ENCODE data around the gene GIPR. TPM values are rescaled to one million over a fixed set of nuclear protein-coding genes. Genes with fewer than 3 reads are reported as not detected.

The GIPR gene
- total RNA-seq, 1 experiment from 2014 or later, result not detected

DNA sequence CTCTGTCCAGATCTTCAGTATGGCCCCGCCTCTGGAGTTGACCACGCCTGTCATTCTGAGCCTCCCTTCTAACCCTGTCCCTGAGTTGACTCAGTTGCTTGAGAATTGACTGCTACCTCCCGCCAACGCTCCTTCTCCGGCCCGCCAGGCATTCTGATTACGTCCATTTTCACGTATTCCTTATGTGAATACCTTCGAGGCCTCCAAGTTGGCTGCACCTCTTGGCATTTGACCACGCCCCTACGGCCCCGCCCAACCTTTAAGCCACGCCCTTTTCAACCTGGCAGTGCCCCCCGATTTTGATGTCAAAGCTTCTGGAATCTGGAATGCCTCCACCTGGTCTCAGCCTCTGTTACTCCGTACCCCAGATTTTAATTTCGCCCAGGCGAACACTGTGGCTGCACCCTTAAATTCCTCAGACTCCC lies 27.2 kb upstream of the GIPR start:
- Mint-ChIP-seq H3K4me3 (ENCODE audit: unreplicated experiment) (peak overlapping the region; percentile 70), H3K27ac (ENCODE audit: low read depth, unreplicated experiment) (peak overlapping the region; percentile 90), H3K27me3 (ENCODE audit: insufficient read depth, unreplicated experiment) (no peaks in the 10 kb centered on the region), H3K36me3 (ENCODE audit: insufficient read depth, unreplicated experiment) (peaks cover 20% of the 10 kb centered on the region), H3K4me1 (ENCODE audit: insufficient read depth, unreplicated experiment) (peaks cover 26% of the 10 kb centered on the region), H3K9me3 (ENCODE audit: unreplicated experiment) (no peaks in the 10 kb centered on the region)
- BruUV-seq (replicated peaks), result no TSS peak
- peak; percentile 79 for DNase-seq (ENCODE audit: unreplicated experiment)
- ChIA-PET POLR2A (interaction anchor here (0.5 to 6.2 kb wide), 24 partner anchors 10 to 206 kb away, joined by 3 to 71 read pairs (median 6); partner anchors contain the start of genes OPA3, QPCTL, RTN2 and SNRPD2), CTCF (interaction anchor here (0.7 to 5.3 kb wide), 18 partner anchors 8 to 239 kb away, joined by 3 to 99 read pairs (median 8); partner anchors contain the start of genes FOSB, OPA3 and QPCTL)
- intact Hi-C loops (cut with micrococcal nuclease), result loop anchor here (2.0 to 5.0 kb wide), 3 partner anchors 26 to 134 kb away; partner anchors contain the start of gene VASP
- TF ChIP-seq, protein P1, sequence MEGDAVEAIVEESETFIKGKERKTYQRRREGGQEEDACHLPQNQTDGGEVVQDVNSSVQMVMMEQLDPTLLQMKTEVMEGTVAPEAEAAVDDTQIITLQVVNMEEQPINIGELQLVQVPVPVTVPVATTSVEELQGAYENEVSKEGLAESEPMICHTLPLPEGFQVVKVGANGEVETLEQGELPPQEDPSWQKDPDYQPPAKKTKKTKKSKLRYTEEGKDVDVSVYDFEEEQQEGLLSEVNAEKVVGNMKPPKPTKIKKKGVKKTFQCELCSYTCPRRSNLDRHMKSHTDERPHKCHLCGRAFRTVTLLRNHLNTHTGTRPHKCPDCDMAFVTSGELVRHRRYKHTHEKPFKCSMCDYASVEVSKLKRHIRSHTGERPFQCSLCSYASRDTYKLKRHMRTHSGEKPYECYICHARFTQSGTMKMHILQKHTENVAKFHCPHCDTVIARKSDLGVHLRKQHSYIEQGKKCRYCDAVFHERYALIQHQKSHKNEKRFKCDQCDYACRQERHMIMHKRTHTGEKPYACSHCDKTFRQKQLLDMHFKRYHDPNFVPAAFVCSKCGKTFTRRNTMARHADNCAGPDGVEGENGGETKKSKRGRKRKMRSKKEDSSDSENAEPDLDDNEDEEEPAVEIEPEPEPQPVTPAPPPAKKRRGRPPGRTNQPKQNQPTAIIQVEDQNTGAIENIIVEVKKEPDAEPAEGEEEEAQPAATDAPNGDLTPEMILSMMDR (IDR thresholded peaks at IDR 0.05; ENCODE audit: unreplicated experiment), result no peak

DNA sequence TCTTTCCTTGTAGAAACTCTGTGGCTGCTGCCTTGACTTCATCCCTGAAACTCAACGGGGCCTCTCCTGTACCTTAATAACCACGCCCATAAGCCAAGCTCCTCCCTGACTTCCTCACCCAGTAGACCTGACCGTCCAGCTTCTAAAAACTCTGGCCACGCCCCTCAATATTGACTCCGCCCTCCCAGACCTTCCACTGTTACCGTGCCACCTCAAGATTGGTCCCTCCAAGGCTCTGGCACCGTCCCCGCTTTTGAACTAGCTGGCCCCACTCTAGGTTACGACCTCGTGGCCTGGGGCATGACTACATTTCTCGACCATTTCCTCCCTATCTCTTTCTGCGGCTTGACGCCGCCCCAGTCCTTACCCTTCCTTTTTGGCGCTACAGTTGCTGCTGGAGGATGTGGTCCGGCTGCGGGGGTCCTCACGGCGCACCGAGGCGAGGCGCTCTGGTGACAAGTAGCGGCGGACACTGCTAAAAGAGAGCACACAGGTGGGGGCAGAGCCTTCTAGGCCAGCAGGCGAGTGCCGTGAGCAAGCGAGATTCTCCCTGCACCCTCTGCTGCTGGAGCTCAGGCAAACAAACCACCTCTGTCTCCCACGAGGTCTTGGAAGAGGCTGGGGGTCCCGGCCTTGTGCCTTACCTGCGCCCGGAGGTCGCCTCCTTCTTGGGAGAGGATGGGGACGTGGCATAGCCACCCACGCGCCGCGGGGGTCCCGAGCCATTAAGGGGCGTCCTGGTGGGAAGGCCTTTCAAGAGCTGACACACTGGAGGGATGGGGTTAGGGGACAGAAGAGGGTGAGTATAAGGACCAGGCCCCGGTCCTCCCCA lies 26.5 kb upstream of the GIPR start:
- Mint-ChIP-seq H3K9me3 (ENCODE audit: unreplicated experiment) (no peaks in the 10 kb centered on the region), H3K4me1 (ENCODE audit: insufficient read depth, unreplicated experiment) (peaks cover 31% of the 10 kb centered on the region), H3K27me3 (ENCODE audit: insufficient read depth, unreplicated experiment) (no peaks in the 10 kb centered on the region), H3K27ac (ENCODE audit: low read depth, unreplicated experiment) (peak overlapping the region; percentile 90), H3K4me3 (ENCODE audit: unreplicated experiment) (peak overlapping the region; percentile 70), H3K36me3 (ENCODE audit: insufficient read depth, unreplicated experiment) (peaks cover 19% of the 10 kb centered on the region)
- POLR2A ChIA-PET, result interaction anchor here (0.5 to 6.2 kb wide), 39 partner anchors 10 to 566 kb away, joined by 3 to 71 read pairs (median 3); partner anchors contain the start of genes OPA3, QPCTL, RTN2 and SIX5
- CTCF ChIA-PET, result interaction anchor here (0.6 to 5.3 kb wide), 45 partner anchors 9 to 297 kb away, joined by 3 to 99 read pairs (median 5); partner anchors contain the start of genes FOSB, OPA3, PPP1R13L and QPCTL
- TF ChIP-seq, protein P1 (IDR thresholded peaks at IDR 0.05; ENCODE audit: unreplicated experiment), result no peak
- BruUV-seq (replicated peaks), result TSS peak; percentile 74
- DNase-seq (ENCODE audit: unreplicated experiment), result peak; percentile 99
- intact Hi-C loops (cut with micrococcal nuclease), result loop anchor here (1.0 to 5.0 kb wide), 7 partner anchors 27 to 203 kb away; partner anchors contain the start of gene VASP

DNA sequence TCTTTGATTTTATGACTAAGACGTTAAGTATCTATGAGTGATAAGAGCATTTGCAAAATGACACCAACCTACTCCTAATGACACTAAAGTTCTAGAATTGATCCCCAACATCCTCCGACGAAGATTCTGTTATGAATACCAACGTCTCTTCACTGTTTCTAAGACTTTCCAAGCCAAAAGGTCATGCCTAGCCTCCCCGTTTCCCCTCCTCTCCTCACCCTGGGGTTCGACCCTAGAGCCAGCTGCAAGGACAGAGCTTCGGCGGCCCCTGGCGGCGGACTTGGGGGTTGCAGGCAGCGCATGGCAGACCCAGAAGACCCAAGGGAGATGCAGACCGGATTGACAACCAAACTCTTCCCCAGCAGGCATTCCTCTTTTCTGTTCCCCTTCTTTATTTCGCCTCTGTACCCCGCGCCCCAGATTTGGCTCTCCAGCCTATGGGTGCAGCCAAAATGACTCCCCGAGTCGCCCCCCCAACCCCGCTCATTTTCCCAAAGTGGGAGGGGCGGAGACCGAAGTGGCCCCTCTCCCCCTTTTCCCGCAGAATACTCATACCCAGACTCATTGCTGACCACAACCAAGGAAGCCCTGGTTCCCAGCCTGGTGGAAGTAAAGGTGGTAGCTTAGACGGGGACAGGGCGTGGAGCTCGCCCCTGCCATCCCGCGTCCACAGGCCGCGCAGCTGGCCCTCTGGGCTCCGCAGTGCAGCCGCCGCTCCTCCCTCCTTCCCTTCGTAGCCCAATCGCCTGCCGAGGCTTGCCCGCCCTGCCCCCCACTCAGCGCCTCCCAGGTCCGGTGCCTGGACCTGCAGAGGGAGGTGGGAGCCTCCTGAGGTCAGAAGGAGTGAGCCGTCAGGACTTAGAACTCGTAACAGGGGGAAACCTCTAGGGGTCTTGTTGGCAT lies 24.7 kb upstream of the GIPR start:
- ChIA-PET CTCF (interaction anchor here (0.6 to 5.3 kb wide), 27 partner anchors 12 to 1515 kb away, joined by 3 to 99 read pairs (median 4); partner anchors contain the start of gene OPA3), POLR2A (interaction anchor here (0.9 to 6.2 kb wide), 10 partner anchors 9 to 147 kb away, joined by 3 to 71 read pairs (median 10); partner anchors contain the start of genes RTN2 and VASP)
- no peaks in the 10 kb centered on the region for H3K9me3 Mint-ChIP-seq (ENCODE audit: unreplicated experiment)
- H3K4me1 Mint-ChIP-seq (ENCODE audit: insufficient read depth, unreplicated experiment), result peaks cover 31% of the 10 kb centered on the region
- peak; percentile 87 for DNase-seq (ENCODE audit: unreplicated experiment)
- H3K36me3 Mint-ChIP-seq (ENCODE audit: insufficient read depth, unreplicated experiment), result peaks cover 4% of the 10 kb centered on the region
- peak overlapping the region; percentile 90 for H3K27ac Mint-ChIP-seq (ENCODE audit: low read depth, unreplicated experiment)
- intact Hi-C loops (cut with micrococcal nuclease), result loop anchor here (1.0 to 5.0 kb wide), 6 partner anchors 39 to 204 kb away; partner anchors contain the start of gene VASP
- H3K4me3 Mint-ChIP-seq (ENCODE audit: unreplicated experiment), result peak overlapping the region; percentile 41
- BruUV-seq (replicated peaks), result no TSS peak
- TF ChIP-seq, protein P1 (IDR thresholded peaks at IDR 0.05; ENCODE audit: unreplicated experiment), result peak; percentile 99
- H3K27me3 Mint-ChIP-seq (ENCODE audit: insufficient read depth, unreplicated experiment), result no peaks in the 10 kb centered on the region
